H1 (cell line): ENCODE results near the gene EIF2A. TPM values are rescaled to one million over a fixed set of nuclear protein-coding genes. Genes with fewer than 3 reads are reported as not detected.

ENCODE experiments used
- CHD7 ChIP-seq: fragments of 300-600 bp; sonication (generic); IDR thresholded peaks from 2 replicates; pipeline ENCODE4 v1.7.1; 2012; ENCODE audit warnings: low read length, moderate library complexity, mild to moderate bottlenecking, inconsistent platforms; ENCODE audit not compliant: insufficient replicate concordance
- POLR2A ChIP-seq, 2 experiments: IDR thresholded peaks; 1 replicate in 1 of 2; 2 replicates in 1 of 2; pipeline ENCODE4 v1.6.1; 2011; ENCODE audit warnings: low read depth in 2 of 2, low read length in 2 of 2, mild to moderate bottlenecking in 2 of 2; ENCODE audit errors: control extremely low read depth in 1 of 2
- RFX5 ChIP-seq: IDR thresholded peaks from 2 replicates; pipeline ENCODE4 v1.6.1; 2011; ENCODE audit warnings: low read depth, low read length, improper control_type of control experiment, borderline replicate concordance
- SIN3A ChIP-seq, 2 experiments: IDR thresholded peaks in 1 of 2; conservative IDR thresholded peaks in 1 of 2; 2 replicates each; pipeline ENCODE4 v1.6.1; 2011 to 2012; ENCODE audit warnings: low read length in 2 of 2, improper control_type of control experiment in 1 of 2, low read depth in 1 of 2, mild to moderate bottlenecking in 1 of 2
- SRF ChIP-seq: IDR thresholded peaks from 2 replicates; pipeline ENCODE4 v1.6.1; 2011; ENCODE audit warnings: mild to moderate bottlenecking, low read depth, low read length, moderate library complexity
- TAF7 ChIP-seq: optimal IDR thresholded peaks from 2 replicates; pipeline ENCODE3; 2011; ENCODE audit warnings: low read depth, mild to moderate bottlenecking, inconsistent platforms, low read length, moderate library complexity, borderline replicate concordance
- polyA plus RNA-seq, 7 experiments: library from polyadenylated mRNA; depleted of rRNA in 3 of 7; stranded (reverse) in 5 of 7; unstranded in 2 of 7; fragments of >200 nt in 5 of 7; fragments of 200-250 nt in 2 of 7; gene quantifications; 1 replicate in 5 of 7; 2 replicates in 1 of 7; 4 replicates in 1 of 7; pipeline versions ENCODE4 v1.2.1 to v1.2.3, GENCODE V29; 2011 to 2013; ENCODE audit warnings: missing spikeins in 2 of 7, mixed read lengths in 2 of 7
- total RNA-seq: library from RNA; stranded (reverse); fragmentation: NEBNext Ultra II Directional; extraction: Animal tissue kit (Norgen Biotek cat#: 25700); gene quantifications from 2 replicates; pipeline ENCODE4 v1.2.1, GENCODE V29; 2021
- TF ChIP-seq, protein P1 (sequence below): IDR thresholded peaks from 2 replicates; pipeline ENCODE4 v1.6.1; 2012; ENCODE audit warnings: inconsistent platforms

The EIF2A gene
- total and polyA plus RNA-seq, 2 of the 8 experiments (the other 6 are each of a cell fraction or from before 2014, with no cell fraction given): 59.3 to 91.6 TPM

DNA sequence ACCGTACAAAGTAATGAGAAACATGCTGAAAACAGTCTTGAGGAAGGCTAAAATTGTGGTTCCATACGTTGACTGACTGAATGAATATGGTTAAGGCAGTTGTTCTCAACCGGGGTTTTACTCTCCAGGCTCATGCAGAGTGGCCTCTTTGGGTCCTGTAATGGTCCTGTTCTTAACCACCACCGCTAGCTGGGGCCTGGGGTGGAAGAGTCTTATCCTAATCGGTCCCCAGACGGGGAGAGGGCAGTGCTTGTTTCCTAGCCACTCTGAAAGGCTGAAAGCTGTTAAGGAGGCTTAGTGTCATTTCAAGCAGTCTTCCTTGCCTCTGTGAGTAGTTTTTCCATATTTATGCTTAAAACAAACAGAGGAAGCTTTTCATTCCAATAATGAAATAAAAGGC lies 88.5 kb downstream of the EIF2A start (continued):
- TF ChIP-seq CHD7 (no peak), TAF7 (no peak), SIN3A (conservative IDR thresholded peaks at IDR 0.05 in 1 of 2, IDR thresholded peaks at IDR 0.05 in 1 of 2; ENCODE audit: low read depth in 1 of 2, low read length in 2 of 2) (no peak), SRF (no peak), RFX5 (no peak), POLR2A (IDR thresholded peaks at IDR 0.05; ENCODE audit: control extremely low read depth in 1 of 2, low read depth in 2 of 2, low read length in 2 of 2) (no peak)
- TF ChIP-seq, protein P1, sequence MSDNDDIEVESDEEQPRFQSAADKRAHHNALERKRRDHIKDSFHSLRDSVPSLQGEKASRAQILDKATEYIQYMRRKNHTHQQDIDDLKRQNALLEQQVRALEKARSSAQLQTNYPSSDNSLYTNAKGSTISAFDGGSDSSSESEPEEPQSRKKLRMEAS: no peak
- TF ChIP-seq, all 59 proteins: peak for 0
